Cardiac fibroblast (primary cell): ENCODE results near the gene MARVELD1.
A peak's percentile ranks its signal among the peaks of the same experiment; 100 is the strongest.
"Not testable (repeated sequence)": the region's sequence is repeated elsewhere in the genome, so short reads cannot be mapped to it uniquely, and the experiment has no call there.

Source experiments
- DNase-seq, 2 donors: peaks; one replicate each; pipeline versions ENCODE4 v3.0.0 to v3.0.0-alpha.2; 2010; ENCODE audit warnings: low read depth in 2 of 2
- H3K4me3 ChIP-seq, 2 donors: replicated peaks in 1 of 2; 1 replicate in 1 of 2; 2 replicates in 1 of 2; pipeline ENCODE4 v1.5.1; 2011; ENCODE audit warnings: low read depth in 2 of 2, low read length in 2 of 2, mild to moderate bottlenecking in 2 of 2, moderate library complexity in 1 of 2
- TF ChIP-seq, protein P1 (sequence below): IDR thresholded peaks from one replicate; pipeline ENCODE4 v1.5.1; 2011; ENCODE audit warnings: low read depth, mild to moderate bottlenecking, low read length, inconsistent platforms

The MARVELD1 gene

DNA sequence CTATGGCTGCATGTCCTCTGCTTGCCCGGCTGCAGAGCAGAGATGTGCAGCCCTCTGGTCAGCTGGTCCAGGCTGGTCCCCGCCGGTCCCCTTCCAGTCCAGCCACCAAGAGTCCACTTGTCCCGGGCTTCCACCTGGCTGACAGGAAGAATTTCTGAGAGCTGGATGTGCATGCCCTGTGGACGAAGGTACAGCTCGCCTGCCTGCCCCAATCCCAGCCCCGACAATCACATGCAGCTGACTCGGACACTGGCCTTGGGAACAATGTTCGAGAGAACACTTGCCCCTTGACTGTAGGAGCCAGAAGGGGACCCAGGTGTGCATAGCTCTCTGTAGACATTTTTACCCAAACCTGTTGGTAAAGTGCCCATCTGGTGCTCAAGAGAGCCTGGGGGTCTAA is 38.3 kb upstream of the MARVELD1 start:
- no peak for DNase-seq
- TF ChIP-seq, protein P1, sequence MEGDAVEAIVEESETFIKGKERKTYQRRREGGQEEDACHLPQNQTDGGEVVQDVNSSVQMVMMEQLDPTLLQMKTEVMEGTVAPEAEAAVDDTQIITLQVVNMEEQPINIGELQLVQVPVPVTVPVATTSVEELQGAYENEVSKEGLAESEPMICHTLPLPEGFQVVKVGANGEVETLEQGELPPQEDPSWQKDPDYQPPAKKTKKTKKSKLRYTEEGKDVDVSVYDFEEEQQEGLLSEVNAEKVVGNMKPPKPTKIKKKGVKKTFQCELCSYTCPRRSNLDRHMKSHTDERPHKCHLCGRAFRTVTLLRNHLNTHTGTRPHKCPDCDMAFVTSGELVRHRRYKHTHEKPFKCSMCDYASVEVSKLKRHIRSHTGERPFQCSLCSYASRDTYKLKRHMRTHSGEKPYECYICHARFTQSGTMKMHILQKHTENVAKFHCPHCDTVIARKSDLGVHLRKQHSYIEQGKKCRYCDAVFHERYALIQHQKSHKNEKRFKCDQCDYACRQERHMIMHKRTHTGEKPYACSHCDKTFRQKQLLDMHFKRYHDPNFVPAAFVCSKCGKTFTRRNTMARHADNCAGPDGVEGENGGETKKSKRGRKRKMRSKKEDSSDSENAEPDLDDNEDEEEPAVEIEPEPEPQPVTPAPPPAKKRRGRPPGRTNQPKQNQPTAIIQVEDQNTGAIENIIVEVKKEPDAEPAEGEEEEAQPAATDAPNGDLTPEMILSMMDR = no peak
- no peak overlapping the region for H3K4me3 ChIP-seq

DNA sequence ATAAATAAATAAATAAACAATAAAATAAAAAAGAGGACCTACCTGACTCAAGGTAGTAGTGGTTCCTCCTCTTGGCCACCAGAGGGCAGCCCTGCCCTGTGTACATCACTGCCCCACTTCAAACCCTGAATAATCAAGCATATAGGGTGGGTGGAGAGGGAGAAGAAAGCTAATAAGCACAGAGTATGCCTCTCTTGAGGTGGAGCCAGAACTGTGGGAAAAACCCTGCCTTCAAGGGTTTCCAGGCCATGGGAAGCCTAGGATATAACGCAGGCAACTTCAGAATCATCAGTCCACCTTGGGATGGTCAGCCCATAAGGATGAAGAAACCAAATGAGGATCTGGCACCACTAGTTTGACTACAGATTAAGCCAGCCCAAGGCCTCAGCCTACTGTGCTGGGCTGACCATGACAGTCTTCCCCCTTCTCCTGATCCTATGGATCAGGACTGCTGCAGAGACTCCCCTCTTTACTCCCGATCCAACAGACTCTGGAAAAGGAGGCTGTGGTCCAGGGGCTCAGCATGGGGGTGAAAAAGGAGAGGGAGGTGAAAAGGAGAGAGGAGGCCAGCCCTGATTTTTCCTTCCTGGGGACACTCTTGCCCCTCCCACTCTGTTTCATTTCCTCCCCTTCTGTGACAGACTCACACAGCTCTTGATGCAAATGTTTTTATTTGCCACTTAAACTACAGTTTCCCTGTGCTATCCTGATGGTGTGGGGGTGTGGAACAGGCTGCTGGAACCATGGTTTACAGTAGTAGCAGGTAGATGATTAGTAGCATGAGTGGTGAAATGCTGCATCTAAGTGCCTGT is 36.6 kb upstream of the MARVELD1 start:
- TF ChIP-seq, protein P1 = peak; percentile 91
- peak; percentile 69 to 77 for DNase-seq
- H3K4me3 ChIP-seq = no peak overlapping the region

DNA sequence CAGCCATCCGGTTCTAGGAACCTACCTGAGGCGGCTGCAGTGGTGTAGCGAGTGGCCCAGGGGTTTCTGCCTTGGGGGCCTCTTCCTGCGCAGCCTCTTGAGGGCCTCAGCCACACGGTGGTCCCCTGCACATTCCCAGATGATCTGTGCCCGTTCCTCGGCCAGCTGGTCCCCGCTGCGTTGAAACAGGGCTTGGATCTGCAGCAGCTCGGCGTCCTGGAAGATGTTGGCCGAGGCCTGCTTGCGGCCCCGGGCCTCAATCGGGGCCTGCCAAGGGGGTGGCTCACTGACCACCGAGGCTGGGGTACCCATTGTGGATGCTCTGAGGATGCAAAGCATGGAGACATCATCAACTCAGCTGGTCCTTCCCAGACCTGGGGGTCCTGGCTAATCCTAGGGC is 33.9 kb upstream of the MARVELD1 start:
- TF ChIP-seq, protein P1 = no peak
- H3K4me3 ChIP-seq = no peak overlapping the region
- DNase-seq = no peak

- TF ChIP-seq, protein P1 = no peak
- no peak overlapping the region for H3K4me3 ChIP-seq
- no peak for DNase-seq
Measured at GRCh38 chr10:97682042-97682441, 31.5 kb upstream of the MARVELD1 start.

DNA sequence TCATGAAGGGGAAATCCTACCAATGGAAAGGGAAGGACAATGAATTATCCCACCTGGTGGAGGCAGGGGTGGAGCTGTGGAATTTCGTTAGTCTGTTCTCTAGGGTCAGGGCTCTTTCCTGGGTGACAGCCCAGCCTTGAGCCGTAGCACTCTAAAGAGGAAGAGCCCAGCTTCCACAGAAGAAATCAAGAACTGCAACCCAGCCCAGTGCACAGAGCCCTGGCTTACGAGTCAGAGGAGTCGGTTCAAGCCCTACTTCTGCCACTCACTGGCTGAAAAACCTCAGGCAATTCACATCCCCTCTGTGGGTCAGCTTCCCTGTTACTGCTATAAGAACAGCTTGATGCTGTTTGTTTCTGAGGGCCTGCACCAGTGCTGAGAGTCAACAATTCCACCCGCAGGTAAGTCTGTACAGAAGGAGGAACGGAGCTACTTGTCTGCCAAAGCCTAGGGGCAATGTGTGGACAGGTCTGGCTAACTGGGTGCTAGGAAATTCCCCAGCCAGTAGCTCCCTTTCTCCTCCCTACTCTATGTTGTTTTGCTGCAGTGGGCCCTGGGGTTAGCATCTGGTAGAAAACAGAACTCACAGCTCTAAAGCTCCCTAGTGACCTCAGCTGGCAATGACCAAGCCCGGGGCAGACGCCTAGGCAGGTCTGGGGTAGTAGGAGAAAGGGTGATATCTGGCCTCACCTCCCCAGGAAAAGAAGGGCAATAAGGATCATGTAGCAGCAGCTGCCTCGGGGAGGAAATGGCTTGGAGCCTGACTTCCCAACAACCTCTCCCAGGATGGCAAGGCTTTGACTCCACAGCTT is 29.8 kb upstream of the MARVELD1 start:
- DNase-seq = peak; percentile 41 to 55
- TF ChIP-seq, protein P1 = no peak
- H3K4me3 ChIP-seq = peak overlapping the region in 1 of 2 donors; percentile 8

GRCh38 chr10:97684368-97684713 is 29.2 kb upstream of the MARVELD1 start:
- H3K4me3 ChIP-seq = not testable (repeated sequence)

GRCh38 chr10:97684866-97685394 is 28.6 kb upstream of the MARVELD1 start:
- H3K4me3 ChIP-seq = peak overlapping the region; percentile 5 to 78
- DNase-seq = peak in 1 of 2 donors; percentile 20
- TF ChIP-seq, protein P1 = no peak

More at GRCh38 chr10:97684368-97684713, 29.2 kb upstream of the MARVELD1 start:
- not testable (repeated sequence) for DNase-seq
